Measurements from ENCODE around the gene C1QTNF2.

C1QTNF2 gene

GRCh38 chr5:160371294-160371693, 868 bp upstream of the C1QTNF2 start:
- DNase-seq, result no peak

- DNase-seq, result no peak
Measured at GRCh38 chr5:160370713-160371034, 248 bp upstream of the C1QTNF2 start.

GRCh38 chr5:160367885-160368284, 2.5 kb downstream of the C1QTNF2 start:
- no peak for DNase-seq

- no peak for DNase-seq
Measured at GRCh38 chr5:160367261-160367660, 3.2 kb downstream of the C1QTNF2 start.

- DNase-seq, result no peak
Measured at GRCh38 chr5:160366230-160366629, 4.2 kb downstream of the C1QTNF2 start.

- no peak for DNase-seq
Measured at GRCh38 chr5:160363660-160364395, 6.6 kb downstream of the C1QTNF2 start.

- DNase-seq, result no peak
Measured at GRCh38 chr5:160363211-160363610, 7.2 kb downstream of the C1QTNF2 start.

- DNase-seq, result no peak
Measured at GRCh38 chr5:160361624-160362228, 8.7 kb downstream of the C1QTNF2 start.

- no peak for DNase-seq
Measured at GRCh38 chr5:160360310-160360709, 10.1 kb downstream of the C1QTNF2 start.

- no peak for DNase-seq
Measured at GRCh38 chr5:160359816-160360215, 10.6 kb downstream of the C1QTNF2 start.

GRCh38 chr5:160359242-160359641, 11.2 kb downstream of the C1QTNF2 start:
- no peak for DNase-seq

GRCh38 chr5:160357861-160358411, 12.5 kb downstream of the C1QTNF2 start:
- DNase-seq, result no peak

- DNase-seq, result no peak
Measured at GRCh38 chr5:160357394-160357793, 13.0 kb downstream of the C1QTNF2 start.

GRCh38 chr5:160356550-160357347, 13.7 kb downstream of the C1QTNF2 start:
- DNase-seq, result no peak

GRCh38 chr5:160354666-160355065, 15.8 kb downstream of the C1QTNF2 start:
- no peak for DNase-seq

GRCh38 chr5:160353379-160353778, 17.0 kb downstream of the C1QTNF2 start:
- DNase-seq, result no peak

GRCh38 chr5:160352308-160352707, 18.1 kb downstream of the C1QTNF2 start:
- no peak for DNase-seq

GRCh38 chr5:160349935-160350303, 20.5 kb downstream of the C1QTNF2 start:
- DNase-seq, result no peak

- DNase-seq, result no peak
Measured at GRCh38 chr5:160349249-160349934, 21.0 kb downstream of the C1QTNF2 start.

GRCh38 chr5:160348080-160348479, 22.3 kb downstream of the C1QTNF2 start:
- no peak for DNase-seq

GRCh38 chr5:160347448-160347847, 23.0 kb downstream of the C1QTNF2 start:
- no peak for DNase-seq

- DNase-seq, result no peak
Measured at GRCh38 chr5:160342413-160342941, 27.9 kb downstream of the C1QTNF2 start.

GRCh38 chr5:160341309-160341870, 29.0 kb downstream of the C1QTNF2 start:
- DNase-seq, result no peak

All from bone marrow (tissue), 2 donors.